Activated CD8-positive, alpha-beta memory T cell treated with anti-CD3 and anti-CD28 coated beads, Interleukin-2, amount 50 U/mL, for 48 hours (primary cell): ENCODE results near the gene SMIM24.
A peak's percentile ranks its signal among the peaks of the same experiment; 100 is the strongest.
"Not testable (repeated sequence)": the region's sequence is repeated elsewhere in the genome, so short reads cannot be mapped to it uniquely, and the experiment has no call there.

Source experiments
- DNase-seq: peaks from one replicate; pipeline ENCODE4 v3.0.0-alpha.2; 2020

SMIM24 gene

DNA sequence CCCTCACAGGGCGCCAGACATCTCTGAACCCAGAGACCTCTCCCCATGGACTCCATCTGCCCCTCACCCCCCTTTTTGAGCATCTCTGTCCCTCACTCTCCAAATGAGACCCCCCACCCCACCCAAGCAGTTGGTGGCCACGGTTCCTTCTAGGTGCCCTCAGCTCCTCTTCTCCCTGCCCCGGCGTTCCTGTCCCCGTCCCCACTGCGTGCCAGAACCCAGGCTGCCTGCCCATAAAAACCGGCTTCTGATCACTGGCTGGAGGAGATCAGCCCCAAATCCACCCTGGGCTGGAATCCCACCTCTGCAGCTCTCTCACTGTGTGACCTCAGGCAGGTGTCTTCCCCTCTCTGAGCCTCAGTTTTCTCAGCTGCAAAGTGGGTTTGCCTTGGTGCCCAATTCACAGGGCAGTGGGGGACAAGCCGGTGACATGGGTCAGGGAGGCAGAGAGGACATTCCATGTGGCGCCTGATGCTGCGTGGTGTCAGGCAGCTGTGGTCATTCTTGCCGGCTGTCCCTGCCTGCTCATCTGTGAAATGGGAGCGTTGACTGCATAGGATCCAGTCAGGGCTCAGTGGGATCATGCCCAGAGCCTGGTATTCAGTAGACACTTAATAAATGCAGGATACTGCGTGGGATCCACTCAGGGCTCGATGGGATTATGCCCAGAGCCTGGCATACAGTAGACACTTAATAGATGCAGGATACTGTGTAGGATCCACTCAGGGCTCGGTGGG, 25.5 kb downstream of the SMIM24 start:
- DNase-seq, result no peak

DNA sequence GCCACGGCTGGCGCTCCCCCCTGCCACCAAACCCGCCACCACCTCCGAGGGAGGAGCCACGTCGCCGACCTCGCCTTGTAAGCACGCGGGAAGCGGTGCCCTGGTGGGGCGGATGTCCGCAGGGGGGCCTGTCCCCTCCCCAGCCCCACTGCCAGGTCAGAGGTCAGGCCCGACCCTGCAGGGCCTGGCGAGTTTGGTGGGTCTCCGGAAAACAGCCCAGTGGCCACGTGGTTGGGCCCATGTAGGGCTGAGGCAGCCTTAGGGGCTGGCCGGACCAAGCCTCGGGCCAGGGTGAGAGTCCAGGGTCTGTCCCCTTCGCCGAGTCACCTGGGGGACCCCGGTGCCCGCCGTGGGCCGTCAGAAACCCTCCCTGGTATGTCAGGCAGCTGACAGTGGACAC, 26.5 kb downstream of the SMIM24 start:
- DNase-seq, result no peak

DNA sequence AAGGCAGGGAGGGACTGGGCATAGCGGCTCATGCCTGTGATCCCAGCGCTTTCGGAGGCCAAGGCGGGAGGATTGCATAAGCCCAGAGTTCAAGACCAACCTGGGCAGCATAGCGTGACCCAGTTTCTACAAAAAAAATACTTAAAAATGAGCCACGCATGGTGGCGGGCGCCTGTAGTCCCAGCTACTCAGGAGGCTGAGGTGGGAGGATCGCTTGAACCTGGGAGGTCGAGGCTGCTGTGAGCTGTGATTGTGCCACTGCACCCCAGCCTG, 27.4 kb downstream of the SMIM24 start:
- DNase-seq, result not testable (repeated sequence)

DNA sequence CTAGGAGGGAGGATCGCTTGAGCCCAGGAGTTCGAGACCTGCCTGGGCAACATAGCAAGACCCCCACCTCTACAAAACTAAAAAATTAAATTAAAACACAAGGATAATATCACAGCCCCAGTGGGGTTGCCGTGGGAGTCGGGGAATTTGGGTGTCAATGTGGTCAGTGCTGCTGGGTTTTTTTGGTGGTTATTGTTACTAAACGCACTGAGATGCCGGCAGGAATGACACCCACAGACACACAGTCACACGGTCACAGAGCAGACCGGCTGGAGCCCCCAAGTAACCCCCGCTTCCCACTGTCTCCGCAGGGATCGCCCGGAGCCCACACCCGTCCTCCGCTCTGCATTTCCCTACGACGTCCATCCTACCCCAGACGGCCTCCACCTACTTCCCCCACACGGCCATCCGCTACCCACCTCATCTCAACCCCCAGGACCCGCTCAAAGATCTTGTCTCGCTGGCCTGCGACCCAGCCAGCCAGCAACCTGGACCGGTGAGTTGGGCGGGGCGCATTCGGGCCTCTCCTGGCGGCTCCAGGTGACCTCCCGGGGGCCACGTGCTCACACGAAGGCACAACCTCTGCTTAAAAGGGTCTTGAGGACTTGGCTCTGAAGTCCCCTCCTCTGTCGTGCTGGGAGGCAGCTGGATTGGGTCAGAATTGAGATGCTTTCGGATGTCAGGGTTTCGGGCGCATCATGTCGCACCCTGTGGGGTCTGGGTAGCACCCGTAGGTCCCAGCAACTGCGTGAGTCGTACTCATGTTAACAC, 28.0 kb downstream of the SMIM24 start:
- no peak for DNase-seq

DNA sequence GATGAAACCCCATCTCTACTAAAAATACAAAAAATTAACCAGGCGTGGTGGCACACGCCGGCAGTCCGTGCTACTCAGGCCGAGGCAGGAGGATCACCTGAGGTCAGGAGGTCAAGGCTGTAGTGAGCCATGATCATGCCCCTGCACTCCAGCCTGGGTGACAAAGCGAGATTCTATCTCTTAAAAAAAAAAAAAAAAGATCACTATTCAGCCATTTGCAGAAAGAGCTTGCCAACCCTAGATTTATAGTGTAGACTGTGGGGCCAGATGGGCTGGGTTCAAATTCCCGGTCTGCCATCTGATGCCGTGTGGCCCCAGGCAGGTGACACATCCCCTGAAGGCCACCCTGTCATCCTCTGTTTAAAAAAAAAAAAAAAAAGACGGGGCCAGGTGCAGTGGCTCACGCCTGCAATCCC, 28.9 kb downstream of the SMIM24 start:
- DNase-seq, result no peak

DNA sequence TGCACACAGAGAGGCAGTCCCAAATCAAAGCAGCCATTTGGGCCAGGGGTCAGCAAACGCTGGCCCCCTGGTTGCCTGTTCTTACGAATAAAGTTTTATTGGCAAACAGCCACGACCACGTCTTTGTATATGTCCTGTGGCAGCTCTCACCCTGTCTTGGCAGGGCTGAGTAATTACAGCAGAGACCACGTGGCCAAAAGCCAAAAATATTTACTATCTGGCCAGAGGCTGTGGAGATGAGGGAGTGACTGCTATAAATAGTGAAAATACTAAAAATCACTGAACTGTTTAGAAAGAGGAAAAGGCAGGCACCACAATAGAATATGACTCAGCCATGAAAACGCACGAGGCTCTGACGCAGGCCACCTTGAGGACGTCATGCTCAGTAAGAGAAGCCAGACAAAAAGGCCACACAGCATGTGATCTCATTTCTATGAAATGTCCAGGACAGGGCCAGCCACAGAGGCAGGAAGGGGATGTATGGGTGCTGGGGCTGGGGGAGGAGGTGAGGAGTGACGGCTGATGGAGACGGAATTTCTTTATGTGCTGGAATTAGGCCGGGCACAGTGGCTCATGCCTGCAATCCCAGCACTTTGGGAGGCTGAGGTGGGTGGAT, 29.4 kb downstream of the SMIM24 start:
- no peak for DNase-seq

DNA sequence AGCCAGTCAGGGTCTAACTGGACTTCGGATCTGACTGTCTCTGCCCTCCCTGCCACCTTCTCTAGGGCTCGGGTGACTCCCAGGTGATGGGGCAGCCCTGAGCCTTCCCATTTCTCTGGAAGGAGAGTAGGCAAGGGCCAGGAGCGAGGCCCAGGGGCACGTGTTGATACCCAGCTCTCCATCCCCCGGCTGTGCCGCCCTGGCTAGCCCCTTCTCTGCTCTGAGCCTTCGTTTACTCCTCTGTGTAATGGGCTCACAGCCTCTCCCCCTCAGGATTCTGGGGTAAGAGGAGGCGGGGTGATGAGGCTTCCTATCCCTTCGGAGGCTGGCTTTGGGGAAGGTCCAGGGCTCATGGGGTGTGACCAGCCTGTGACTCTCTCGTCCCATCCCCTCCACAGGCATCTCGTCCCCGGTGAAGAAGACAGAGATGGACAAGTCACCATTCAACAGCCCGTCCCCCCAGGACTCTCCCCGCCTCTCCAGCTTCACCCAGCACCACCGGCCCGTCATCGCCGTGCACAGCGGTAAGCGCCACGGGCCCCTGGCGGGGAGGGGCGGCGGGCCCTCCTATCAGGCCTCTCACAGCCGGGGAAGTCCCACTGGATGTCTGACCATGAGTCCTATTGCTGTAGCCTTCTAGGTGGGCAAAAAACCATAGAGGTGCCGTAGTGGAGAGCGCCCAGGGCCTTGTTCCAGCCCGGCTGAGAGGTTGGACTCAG, 31.6 kb downstream of the SMIM24 start:
- no peak for DNase-seq

DNA sequence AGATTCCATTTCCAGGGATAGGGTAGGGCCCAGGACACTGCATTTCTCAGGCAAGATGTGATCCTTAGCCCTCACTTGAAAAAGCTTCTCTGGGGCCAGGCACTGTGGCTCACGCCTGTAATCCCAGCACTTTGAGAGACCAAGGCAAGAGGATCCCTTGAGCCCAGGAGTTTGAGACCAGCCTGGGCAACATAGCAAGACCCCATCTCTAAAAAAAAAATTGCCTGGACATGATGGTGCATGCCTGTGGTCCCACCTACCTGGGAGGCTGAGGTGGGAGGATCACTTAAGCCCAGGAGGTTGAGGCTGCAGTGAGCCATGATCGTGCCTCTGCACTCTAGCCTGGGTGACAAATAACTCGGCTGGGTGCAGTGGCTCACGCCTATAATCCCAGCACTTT, 33.7 kb downstream of the SMIM24 start:
- DNase-seq, result not testable (repeated sequence)

DNA sequence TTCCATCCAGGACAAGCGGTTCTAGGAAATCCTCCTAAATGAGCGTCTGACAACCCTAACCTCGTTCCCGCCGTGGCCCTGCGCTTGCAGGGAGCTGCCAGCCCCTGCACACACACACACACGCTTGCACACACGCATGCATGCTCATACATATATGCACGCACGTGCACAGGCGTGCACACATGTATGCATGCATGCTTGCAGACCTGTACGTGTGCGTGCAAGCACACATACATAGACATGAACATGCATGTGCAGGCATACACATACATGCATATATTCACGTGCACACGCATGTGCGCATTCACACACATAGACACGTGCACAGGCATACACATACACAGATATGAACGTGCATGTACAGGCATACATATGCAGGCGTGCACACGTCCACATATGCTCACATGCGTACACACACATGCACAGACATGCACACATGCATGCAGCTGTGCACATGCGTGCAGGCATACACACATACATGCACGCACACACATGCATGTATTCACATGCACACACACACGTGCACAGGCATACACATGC, 35.6 kb downstream of the SMIM24 start:
- DNase-seq, result no peak

DNA sequence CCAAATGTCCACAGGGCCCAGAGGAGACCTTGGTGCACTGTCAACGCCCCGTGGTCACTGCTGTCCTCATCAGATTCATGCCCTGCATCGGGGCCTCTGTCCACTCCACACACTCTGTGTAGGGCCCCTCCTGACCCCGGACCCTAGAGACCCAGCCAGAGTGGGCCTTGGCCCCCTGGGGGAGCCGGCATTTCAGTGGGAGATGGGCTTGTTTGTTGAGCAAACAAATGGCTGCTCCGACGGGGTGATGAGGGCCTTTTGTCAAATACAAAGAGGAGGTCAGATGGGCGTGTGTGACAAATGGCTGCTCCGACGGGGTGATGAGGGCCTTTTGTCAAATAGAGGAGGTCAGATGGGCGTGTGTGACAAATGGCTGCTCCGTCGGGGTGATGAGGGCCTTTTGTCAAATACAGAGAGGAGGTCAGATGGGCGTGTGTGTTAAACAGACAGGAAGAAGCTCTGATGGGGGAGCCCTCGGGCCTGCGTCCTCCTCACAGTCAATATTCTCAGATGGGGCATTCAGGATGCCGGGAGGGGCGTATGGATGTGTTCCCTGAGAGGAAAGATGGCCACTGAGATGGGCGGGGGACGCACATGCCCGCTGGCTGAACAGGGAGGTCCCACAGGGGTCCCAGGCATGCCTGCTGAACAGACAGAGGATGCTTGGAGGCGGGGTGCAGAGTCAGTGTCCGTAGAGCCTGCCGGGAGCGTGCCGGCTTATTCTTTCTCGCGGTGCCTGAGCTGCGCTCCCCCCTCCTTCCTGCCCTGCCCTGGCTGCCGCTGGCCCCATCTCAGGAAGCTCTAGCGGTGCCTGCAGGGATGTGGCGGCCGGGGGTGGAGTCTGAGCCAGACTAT, 36.3 kb downstream of the SMIM24 start:
- no peak for DNase-seq

DNA sequence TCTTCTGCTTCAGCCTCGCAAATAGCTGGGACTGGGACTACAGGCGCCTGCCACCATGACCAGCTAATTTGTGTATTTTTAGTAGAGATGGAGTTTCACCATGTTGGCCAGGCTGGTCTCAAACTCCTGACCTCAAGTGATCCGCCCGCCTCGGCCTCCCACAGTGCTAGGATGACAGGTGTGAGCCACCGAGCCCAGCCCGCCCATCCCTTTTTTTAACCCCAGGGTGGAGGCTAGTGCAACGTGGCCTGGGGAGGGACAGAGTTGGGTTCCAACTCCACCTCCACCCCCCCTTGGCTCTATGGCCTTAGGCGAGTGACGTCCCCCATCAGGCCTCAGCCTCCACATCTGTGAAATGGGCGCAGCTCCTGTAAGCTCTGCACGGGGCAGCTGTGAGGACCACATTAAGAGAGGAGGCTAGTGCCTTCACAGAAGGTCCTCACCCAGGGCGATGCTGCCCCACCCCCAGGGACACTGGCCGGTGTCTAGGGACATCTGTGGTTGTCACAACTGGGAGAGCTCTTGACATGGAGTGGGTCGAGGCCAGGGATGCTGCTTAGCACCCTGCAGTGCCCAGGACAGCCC, 37.7 kb downstream of the SMIM24 start:
- DNase-seq, result no peak

DNA sequence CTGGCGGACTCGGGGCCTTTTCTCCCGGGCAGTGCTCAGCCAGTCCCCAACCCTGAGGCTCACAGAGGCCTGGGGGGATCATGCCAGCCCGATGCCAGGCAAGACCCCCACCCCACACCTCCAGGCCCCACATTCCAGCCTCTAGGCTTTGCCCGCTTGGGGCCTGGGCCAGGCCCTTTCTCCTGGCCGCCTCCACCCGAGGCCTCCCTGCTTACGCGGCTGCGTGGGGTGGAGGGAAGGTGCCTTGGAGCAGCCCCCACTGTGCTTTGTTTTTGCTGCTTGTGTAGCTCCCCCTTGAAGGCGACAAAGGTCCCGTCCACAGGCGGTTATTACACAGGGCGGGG, 38.4 kb downstream of the SMIM24 start:
- no peak for DNase-seq

DNA sequence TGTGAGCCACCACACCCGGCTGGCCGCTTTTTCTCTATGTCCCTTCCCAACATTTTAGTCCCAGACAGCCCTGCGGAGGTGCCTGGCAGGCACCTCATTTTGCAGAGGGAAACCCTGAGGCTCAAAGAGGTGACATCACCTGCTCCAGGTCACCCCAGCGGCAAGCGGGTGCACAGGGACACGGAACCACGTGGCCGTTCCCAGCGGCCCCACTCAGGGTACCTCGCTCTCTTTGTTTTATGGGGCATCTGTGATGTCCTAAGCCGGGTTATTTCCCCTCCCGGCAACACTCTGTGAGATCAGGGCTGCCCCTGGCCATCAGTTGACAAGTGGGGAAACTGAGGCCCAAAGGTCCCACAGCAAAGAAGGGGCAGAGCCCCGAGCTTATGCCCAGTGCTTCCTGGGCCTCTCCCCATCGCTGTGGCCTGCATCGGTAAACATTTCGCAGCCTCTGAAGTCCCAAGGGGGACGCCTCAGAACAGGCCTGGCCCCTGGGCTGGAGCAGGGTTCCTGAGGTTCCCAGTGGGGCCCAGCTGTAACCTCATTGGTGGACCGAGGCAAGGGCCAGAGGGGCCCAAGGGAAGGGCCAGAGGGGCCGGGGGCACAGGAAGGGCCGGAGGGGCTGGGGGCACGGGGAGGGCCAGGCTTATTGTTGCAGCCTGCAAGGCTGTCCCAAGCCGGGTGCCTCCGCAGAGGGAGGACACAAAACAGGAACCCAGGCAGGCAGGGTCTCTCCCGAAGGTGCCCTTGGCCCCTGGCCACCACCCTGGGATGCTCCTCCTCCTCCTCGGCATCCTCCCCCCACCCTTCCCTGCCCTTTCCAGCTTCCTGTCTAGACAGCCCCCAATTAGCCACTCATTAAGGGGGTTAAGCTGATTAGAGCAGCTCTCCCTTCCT, 39.0 kb downstream of the SMIM24 start:
- no peak for DNase-seq

DNA sequence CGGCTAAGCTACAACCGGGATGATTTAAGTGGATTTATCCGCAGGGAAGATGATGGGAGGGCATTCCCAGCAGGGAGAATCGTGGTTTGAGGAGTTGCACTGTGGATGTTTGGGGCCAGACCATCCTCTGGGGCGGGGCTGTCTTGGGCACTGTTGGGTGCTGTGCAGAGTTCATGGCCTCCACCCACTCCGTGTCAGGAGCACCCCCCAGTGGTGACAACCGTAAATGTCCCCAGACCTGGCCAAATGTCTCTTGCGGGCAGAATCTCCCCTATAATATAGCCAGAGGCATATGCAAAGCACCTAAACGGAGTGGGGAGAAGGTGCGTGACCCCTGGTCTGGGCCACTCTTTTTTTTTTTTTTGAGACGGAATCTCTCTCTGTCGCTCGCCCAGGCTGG, 40.2 kb downstream of the SMIM24 start:
- DNase-seq, result peak; percentile 73

DNA sequence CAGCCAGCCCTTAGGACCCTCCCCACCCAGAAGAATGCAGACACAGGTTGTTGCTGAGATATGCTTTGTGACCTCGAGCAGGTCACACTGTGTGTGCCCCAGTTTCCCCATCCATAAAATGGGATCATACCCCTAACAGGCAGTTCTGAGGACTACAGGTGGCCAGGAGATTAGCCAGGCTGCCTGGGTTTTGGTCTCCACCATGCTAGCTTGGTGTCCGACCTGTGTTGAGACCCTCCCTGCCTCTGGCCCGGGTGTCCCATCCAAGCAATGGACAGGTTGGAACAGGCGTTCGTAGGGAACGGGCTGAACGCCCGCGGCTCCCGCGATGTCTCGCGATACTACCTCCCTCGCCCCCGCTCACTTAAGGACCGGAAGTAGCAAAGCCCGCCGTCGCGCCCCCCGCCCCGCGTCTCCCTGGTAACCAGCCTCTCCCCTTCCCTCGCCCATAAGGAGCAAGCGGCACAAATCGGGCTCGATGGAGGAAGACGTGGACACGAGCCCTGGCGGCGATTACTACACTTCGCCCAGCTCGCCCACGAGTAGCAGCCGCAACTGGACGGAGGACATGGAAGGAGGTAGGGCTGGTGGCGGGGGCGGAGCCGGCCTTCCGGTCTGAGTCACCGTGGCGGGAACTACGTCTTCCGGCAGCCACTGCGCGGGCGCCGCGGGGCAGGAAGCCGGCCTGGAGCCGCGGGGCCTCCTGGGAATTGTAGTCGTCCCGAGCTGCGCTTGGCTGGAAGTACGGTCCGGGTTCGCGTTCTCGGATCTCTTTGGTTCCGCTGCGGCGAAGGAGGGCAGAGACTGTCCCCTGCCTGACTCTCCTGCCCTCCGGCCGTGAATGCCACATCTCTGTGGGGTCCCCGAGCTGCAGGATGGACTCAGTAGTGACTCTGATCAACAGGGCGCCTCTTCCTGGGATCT, 45.4 kb downstream of the SMIM24 start:
- DNase-seq, result peak; percentile 98

DNA sequence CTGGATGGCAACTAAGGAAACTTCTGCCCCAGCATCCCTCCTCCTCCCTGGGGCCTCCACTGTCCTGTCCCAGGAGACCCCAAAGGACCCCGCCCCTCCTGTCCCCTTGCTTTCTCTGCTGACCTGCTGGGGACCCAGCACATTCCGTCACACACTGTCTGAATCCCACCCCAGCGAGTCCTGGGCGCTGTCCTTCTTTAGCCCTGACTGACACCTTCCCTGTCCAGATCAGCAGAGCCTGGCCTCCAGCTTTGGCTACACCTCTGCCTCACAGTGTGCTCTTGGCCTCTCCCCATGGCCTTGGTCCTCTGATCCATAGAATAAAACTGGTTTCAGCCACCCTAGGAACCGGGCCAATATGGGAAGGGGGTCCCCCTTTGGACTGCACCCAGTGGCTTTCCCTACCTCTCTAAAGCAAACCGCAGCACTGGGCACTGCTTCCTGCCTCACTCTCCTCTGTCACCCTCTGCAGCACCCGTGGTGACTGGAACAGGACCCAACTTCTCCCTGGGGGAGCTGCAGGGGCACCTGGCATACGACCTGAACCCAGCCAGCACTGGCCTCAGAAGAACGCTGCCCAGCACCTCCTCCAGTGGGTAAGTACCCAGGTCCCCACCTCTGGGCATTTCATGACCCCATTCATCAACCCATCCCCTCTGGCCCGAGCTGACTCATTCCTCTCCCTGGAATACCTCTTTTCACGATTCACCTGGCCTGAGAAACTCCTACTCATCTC, 46.4 kb downstream of the SMIM24 start:
- DNase-seq, result no peak

DNA sequence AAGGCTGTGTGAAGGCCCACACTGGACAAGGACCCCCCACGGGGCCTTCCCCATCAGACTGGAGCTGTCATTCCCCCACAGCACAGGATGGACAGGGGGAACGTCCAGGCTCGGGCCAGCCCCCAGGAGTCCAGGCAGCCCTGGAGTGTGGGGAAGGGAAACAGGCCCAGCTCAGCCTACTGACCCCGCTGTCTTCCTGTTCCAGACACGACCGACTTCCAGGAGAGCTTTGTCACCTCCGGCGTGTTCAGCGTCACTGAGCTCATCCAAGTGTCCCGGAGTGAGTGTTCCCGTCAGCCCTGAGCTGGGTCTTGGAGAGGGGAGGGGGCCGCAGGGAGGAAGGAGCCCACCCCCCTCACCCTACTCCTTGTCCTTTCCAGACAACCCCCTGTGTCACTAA, 47.0 kb downstream of the SMIM24 start:
- no peak for DNase-seq

DNA sequence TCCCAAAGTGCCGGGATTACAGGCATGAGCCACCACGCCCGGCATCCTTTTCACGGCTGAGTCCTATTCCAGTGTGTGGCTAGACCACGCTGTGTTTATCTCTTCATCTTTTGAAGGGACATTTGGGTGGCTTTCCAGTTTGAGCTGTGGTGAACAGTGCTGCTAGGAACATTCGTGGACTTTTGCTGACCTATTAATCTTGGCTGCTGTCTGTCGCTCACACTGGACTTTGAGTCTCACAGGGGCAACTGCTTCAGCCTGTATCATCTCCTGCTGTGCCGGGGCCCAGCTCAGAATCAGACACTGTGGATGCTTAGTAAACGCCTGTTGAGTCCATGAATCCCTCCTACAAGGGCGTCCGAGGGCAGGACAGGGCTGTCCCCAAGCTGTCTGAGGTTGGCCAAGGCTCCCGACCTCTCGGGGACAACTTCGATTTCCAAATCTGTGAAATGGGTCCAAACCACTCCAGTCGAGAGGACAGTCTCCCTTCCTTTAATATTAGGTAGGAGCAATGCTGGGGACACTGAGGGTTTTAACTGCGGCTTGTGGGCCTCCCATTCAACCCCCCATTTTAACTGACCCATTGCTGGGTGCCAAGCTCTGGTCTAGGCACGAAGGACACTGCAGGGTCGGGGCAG, 48.4 kb downstream of the SMIM24 start:
- no peak for DNase-seq

DNA sequence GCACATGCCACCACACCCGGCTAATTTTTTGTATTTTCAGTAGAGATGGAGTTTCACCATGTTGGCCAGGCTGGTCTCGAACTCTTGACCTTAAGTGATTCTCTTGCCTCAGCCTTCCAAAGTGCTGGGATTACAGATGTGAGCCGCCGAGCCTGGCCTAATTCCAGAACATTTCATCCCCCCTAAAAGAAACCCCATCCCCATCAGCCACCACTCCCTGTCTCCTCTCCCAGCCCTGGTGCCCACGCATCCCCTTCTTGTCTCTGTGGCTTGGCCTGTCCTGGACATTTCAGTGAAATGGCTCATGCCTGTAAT, 50.0 kb downstream of the SMIM24 start:
- DNase-seq, result not testable (repeated sequence)
